Measurements from ENCODE around the gene MRFAP1.

MRFAP1 gene

GRCh38 chr4:6601661-6602250 is 38.7 kb upstream of the MRFAP1 start:
- no peak for TF ChIP-seq TAF1 (IDR thresholded peaks at IDR 0.05; ENCODE audit: borderline replicate concordance, low read depth, low read length)
- no peak for TF ChIP-seq POLR2A (IDR thresholded peaks at IDR 0.05; ENCODE audit: low read depth, low read length)
- no peak for TF ChIP-seq POLR2AphosphoS5 (IDR thresholded peaks at IDR 0.05; ENCODE audit: low read depth, low read length)
- DNase-seq (ENCODE audit: insufficient read length): no peak
- no peak for FAIRE-seq

- DNase-seq (ENCODE audit: insufficient read length) (no peak), FAIRE-seq (no peak)
- TF ChIP-seq POLR2A (IDR thresholded peaks at IDR 0.05; ENCODE audit: low read depth, low read length) (no peak), TAF1 (IDR thresholded peaks at IDR 0.05; ENCODE audit: borderline replicate concordance, low read depth, low read length) (no peak), POLR2AphosphoS5 (IDR thresholded peaks at IDR 0.05; ENCODE audit: low read depth, low read length) (no peak)
Observed at GRCh38 chr4:6602289-6602688, 38.2 kb upstream of the MRFAP1 start.

DNA sequence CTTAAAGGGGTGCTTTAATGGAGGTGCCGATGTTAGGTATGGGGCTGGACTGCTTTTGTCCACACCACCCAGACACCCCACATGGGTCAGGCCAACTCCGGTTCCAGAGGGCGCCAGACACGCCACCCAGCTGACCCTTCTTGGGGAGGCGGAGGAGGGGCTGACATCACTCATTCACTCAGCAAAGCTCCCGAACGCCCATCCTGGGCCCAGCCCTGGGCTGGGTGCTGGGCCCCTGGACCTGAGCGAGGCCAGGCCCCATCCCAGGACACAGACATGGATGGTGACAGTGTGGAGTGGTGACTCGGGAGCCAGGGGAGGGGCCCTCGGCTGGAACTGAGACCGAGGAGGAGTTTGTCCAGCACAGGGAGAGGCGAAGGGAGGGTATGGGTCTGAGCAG is 37.4 kb upstream of the MRFAP1 start:
- DNase-seq (ENCODE audit: insufficient read length): no peak
- no peak for FAIRE-seq
- TF ChIP-seq POLR2AphosphoS5 (IDR thresholded peaks at IDR 0.05; ENCODE audit: low read depth, low read length): no peak
- TF ChIP-seq POLR2A (IDR thresholded peaks at IDR 0.05; ENCODE audit: low read depth, low read length): no peak
- TF ChIP-seq TAF1 (IDR thresholded peaks at IDR 0.05; ENCODE audit: borderline replicate concordance, low read depth, low read length): no peak

GRCh38 chr4:6605114-6605513 is 35.4 kb upstream of the MRFAP1 start:
- FAIRE-seq (no peak), DNase-seq (ENCODE audit: insufficient read length) (no peak)
- no peak for TF ChIP-seq TAF1 (IDR thresholded peaks at IDR 0.05; ENCODE audit: borderline replicate concordance, low read depth, low read length)
- no peak for TF ChIP-seq POLR2A (IDR thresholded peaks at IDR 0.05; ENCODE audit: low read depth, low read length)
- TF ChIP-seq POLR2AphosphoS5 (IDR thresholded peaks at IDR 0.05; ENCODE audit: low read depth, low read length): no peak

DNA sequence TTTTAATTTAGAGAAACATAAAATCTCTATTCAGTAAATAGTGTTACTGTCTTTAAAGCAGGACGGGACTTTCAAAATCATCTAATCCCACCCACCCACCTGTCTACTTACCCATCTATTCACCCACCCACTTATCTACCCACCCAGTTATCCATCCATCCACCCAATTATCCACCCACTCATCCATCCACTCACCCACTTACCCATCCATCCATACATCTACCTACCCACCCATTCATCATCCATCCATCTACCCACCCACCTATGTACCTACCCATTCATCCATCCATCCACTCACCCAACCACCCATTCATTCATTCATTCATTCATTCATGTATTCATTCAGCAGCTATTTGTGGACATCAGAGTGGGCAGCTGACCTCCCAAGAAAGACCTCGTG is 34.9 kb upstream of the MRFAP1 start:
- no peak for FAIRE-seq
- TF ChIP-seq POLR2AphosphoS5 (IDR thresholded peaks at IDR 0.05; ENCODE audit: low read depth, low read length): no peak
- TF ChIP-seq POLR2A (IDR thresholded peaks at IDR 0.05; ENCODE audit: low read depth, low read length): no peak
- no peak for TF ChIP-seq TAF1 (IDR thresholded peaks at IDR 0.05; ENCODE audit: borderline replicate concordance, low read depth, low read length)
- no peak for DNase-seq (ENCODE audit: insufficient read length)

DNA sequence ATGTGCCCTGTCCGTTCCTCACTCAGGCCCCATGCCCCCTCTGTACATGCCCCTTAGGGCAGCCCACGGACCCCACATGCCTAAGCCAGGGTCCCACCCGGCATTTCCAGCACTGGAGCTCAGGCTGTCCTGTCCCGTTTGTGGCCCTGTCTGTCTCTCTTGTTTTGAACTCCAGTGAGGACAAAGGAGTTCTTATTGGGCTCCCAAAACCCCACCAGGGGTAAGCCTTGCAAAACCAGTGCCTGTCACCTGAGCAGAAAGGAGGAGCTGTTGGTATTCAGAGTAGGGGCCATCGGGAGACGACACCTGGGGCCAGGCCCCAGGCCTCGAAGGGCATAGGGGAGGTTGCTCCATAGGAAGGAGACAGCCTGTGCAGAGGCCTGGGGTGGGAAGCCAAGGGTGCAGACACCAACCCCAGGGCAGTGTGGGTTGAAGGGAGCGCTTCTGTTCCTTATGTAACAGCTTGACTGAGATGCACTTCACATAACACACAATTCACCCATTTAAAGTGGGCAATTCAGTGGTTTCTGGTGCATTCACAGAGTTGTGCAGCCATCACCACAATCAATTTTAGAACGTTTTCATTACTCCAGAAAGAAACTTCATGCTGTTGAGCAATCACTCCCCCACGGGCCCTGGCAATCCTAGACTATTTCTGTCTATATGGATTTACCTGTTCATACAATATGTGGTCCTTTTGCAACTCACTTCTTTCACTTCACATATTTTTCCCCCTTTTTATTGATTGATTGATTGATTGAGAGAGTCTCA is 33.8 kb upstream of the MRFAP1 start:
- FAIRE-seq (no peak), DNase-seq (ENCODE audit: insufficient read length) (no peak)
- TF ChIP-seq POLR2A (IDR thresholded peaks at IDR 0.05; ENCODE audit: low read depth, low read length): no peak
- TF ChIP-seq POLR2AphosphoS5 (IDR thresholded peaks at IDR 0.05; ENCODE audit: low read depth, low read length): no peak
- TF ChIP-seq TAF1 (IDR thresholded peaks at IDR 0.05; ENCODE audit: borderline replicate concordance, low read depth, low read length): no peak

DNA sequence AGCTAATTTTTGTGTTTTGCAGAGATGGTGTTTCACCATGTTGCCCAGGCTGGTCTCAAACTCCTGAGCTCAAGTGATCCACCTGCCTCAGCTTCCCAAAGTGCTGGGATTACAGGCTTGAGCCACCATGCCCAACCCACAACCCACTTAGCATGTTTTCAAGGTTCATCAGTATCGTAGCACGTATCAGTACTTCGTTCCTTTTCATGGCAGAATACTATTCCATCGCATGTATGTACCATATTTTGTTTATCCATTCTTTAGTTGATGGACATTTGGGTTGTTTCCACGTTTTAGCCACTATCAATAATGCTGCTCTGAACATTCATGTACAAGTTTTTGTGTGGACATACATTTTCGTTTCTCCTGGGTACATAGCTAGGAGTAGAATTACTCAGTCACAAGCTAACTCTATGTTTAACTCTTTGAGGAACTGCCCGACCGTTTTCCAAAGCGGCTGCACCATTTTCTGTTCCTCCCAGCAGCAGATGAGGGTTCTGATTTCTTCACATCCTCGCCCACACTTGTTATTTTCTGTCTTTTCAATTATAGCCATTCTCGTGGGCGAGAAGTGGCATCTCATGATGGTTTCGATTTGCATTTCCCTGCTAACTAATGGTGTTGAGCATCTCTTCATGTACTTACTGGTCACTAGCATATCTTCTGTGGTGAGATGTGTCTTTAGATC is 33.0 kb upstream of the MRFAP1 start:
- FAIRE-seq: peak; percentile 58

GRCh38 chr4:6608758-6609414 is 31.6 kb upstream of the MRFAP1 start:
- no peak for TF ChIP-seq POLR2A (IDR thresholded peaks at IDR 0.05; ENCODE audit: low read depth, low read length)
- TF ChIP-seq POLR2AphosphoS5 (IDR thresholded peaks at IDR 0.05; ENCODE audit: low read depth, low read length): no peak
- no peak for TF ChIP-seq TAF1 (IDR thresholded peaks at IDR 0.05; ENCODE audit: borderline replicate concordance, low read depth, low read length)

More for the DNA sequence above, 33.0 kb upstream of the MRFAP1 start:
- TF ChIP-seq POLR2AphosphoS5 (IDR thresholded peaks at IDR 0.05; ENCODE audit: low read depth, low read length) (no peak), TAF1 (IDR thresholded peaks at IDR 0.05; ENCODE audit: borderline replicate concordance, low read depth, low read length) (no peak), POLR2A (IDR thresholded peaks at IDR 0.05; ENCODE audit: low read depth, low read length) (no peak)
- DNase-seq (ENCODE audit: insufficient read length): no peak

GRCh38 chr4:6609415-6610079 is 30.9 kb upstream of the MRFAP1 start:
- DNase-seq (ENCODE audit: insufficient read length) (no peak), FAIRE-seq (no peak)
- no peak for TF ChIP-seq TAF1 (IDR thresholded peaks at IDR 0.05; ENCODE audit: borderline replicate concordance, low read depth, low read length)
- TF ChIP-seq POLR2AphosphoS5 (IDR thresholded peaks at IDR 0.05; ENCODE audit: low read depth, low read length): no peak
- no peak for TF ChIP-seq POLR2A (IDR thresholded peaks at IDR 0.05; ENCODE audit: low read depth, low read length)

More at GRCh38 chr4:6608758-6609414, 31.6 kb upstream of the MRFAP1 start:
- DNase-seq (ENCODE audit: insufficient read length) (no peak), FAIRE-seq (no peak)

DNA sequence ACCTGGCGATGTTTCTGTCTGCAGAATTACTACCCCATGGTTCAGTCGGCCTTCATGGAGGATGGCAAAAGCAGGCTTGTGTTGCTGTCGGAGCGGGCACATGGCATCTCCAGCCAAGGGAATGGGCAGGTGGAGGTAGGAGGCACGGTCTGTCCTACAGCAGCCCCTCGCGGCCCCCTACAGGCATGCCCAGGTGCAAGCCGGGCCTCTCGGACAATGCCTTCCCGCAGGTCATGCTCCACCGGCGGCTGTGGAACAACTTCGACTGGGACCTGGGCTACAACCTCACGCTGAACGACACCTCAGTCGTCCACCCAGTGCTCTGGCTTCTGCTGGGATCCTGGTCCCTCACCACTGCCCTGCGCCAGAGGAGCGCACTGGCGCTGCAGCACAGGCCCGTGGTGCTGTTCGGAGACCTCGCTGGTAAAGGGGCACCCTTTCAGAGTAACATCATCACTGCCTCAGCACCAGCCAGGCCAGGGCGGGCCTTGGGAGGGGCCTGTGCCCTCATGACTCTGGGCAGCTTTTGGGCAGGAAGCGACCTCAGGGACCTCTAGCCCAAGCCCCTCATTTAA is 29.5 kb upstream of the MRFAP1 start:
- DNase-seq (ENCODE audit: insufficient read length) (no peak), FAIRE-seq (no peak)
- no peak for TF ChIP-seq POLR2A (IDR thresholded peaks at IDR 0.05; ENCODE audit: low read depth, low read length)
- TF ChIP-seq POLR2AphosphoS5 (IDR thresholded peaks at IDR 0.05; ENCODE audit: low read depth, low read length): no peak
- TF ChIP-seq TAF1 (IDR thresholded peaks at IDR 0.05; ENCODE audit: borderline replicate concordance, low read depth, low read length): no peak
